HepG2 (cell line): ENCODE data around the gene KLHL5. TPM values are rescaled to one million over a fixed set of nuclear protein-coding genes. Genes with fewer than 3 reads are reported as not detected.

Source experiments
- FOXA1 ChIP-seq, 2 experiments: fragments of 450-650 bp in 1 of 2; sonication (generic) in 1 of 2; formaldehyde crosslinking in 1 of 2; IDR thresholded peaks; 2 replicates each; pipeline versions ENCODE4 v1.4.0 to v1.6.1; 2016 to 2020; ENCODE audit warnings: missing genetic modification reagents in 1 of 2
- HMG20B ChIP-seq: conservative IDR thresholded peaks from 2 replicates; pipeline ENCODE4 v1.6.1; 2016; ENCODE audit warnings: missing genetic modification reagents, missing compliant biosample characterization
- HNF4G ChIP-seq, 2 experiments: sonication (generic) in 1 of 2; formaldehyde crosslinking in 1 of 2; IDR thresholded peaks; 2 replicates each; pipeline versions ENCODE4 v1.4.0 to v1.6.1; 2011 to 2020; ENCODE audit warnings: borderline replicate concordance in 2 of 2, low read depth in 2 of 2, mild to moderate bottlenecking in 2 of 2, low read length in 1 of 2, missing genetic modification reagents in 1 of 2, moderate library complexity in 1 of 2
- MIXL1 ChIP-seq: IDR thresholded peaks from 2 replicates; pipeline ENCODE4 v1.6.1; 2016
- NR2F6 ChIP-seq, 2 experiments: IDR thresholded peaks; 2 replicates each; pipeline ENCODE4 v1.6.1; 2016; ENCODE audit warnings: antibody characterized with exemption in 1 of 2, mild to moderate bottlenecking in 1 of 2
- PHF5A ChIP-seq: IDR thresholded peaks from one replicate; pipeline ENCODE4 v1.6.1; 2018; ENCODE audit warnings: low read depth, missing genetic modification reagents; ENCODE audit not compliant: unreplicated experiment
- POGZ ChIP-seq: sonication (generic); formaldehyde crosslinking; IDR thresholded peaks from 2 replicates; pipeline ENCODE4 v1.4.0; 2020; ENCODE audit warnings: mild to moderate bottlenecking, missing genetic modification reagents
- PPARG ChIP-seq: conservative IDR thresholded peaks from 2 replicates; pipeline ENCODE4 v1.6.1; 2016; ENCODE audit warnings: missing biosample characterization, missing genetic modification reagents
- RFXANK ChIP-seq: IDR thresholded peaks from 2 replicates; pipeline ENCODE4 v1.6.1; 2016
- SOX13 ChIP-seq, 3 experiments: fragments of 450-650 bp in 1 of 3; sonication (generic) in 1 of 3; formaldehyde crosslinking in 1 of 3; IDR thresholded peaks in 2 of 3; conservative IDR thresholded peaks in 1 of 3; 2 replicates each; pipeline versions ENCODE4 v1.5.0 to v1.6.1; 2016 to 2020; ENCODE audit warnings: antibody characterized with exemption in 1 of 3, mild to moderate bottlenecking in 1 of 3, missing compliant biosample characterization in 1 of 3, missing genetic modification reagents in 1 of 3, moderate library complexity in 1 of 3
- TCF12 ChIP-seq, 2 experiments: fragments of 450-650 bp in 1 of 2; sonication (generic) in 1 of 2; formaldehyde crosslinking in 1 of 2; IDR thresholded peaks; 2 replicates each; pipeline versions ENCODE4 v1.6.1 to v1.8.0; 2017 to 2022; ENCODE audit warnings: antibody characterized with exemption in 1 of 2, mild to moderate bottlenecking in 1 of 2, missing genetic modification reagents in 1 of 2, moderate library complexity in 1 of 2
- TOE1 ChIP-seq: sonication (generic); formaldehyde crosslinking; IDR thresholded peaks from 2 replicates; pipeline ENCODE4 v1.4.0; 2020; ENCODE audit warnings: mild to moderate bottlenecking, missing genetic modification reagents
- ZNF616 ChIP-seq: sonication (generic); formaldehyde crosslinking; IDR thresholded peaks from 2 replicates; pipeline ENCODE4 v1.5.0; 2020; ENCODE audit warnings: low read depth, mild to moderate bottlenecking, missing genetic modification reagents
- polyA plus RNA-seq, 8 experiments: library from polyadenylated mRNA; depleted of rRNA in 3 of 8; stranded (reverse) in 7 of 8; unstranded in 1 of 8; fragments of >200 nt; fragmentation: Illumina TruSeq in 4 of 8; extraction: Trizol in 4 of 8; gene quantifications; 2 replicates each; pipeline versions ENCODE4 v1.2.1 to v1.2.3, GENCODE V29; 2011 to 2016; ENCODE audit warnings: low read depth in 4 of 8, missing spikeins in 1 of 8, mixed read lengths in 1 of 8; ENCODE audit not compliant: insufficient read depth in 1 of 8
- total RNA-seq, 5 experiments: library from RNA; depleted of rRNA; stranded (reverse); fragments of >200 nt; fragmentation: Illumina TruSeq; extraction: Trizol; gene quantifications; 2 replicates each; pipeline ENCODE4 v1.2.3, GENCODE V29; 2016; ENCODE audit warnings: low read depth in 1 of 5
- TF ChIP-seq, protein P1 (sequence below): sonication (generic); formaldehyde crosslinking; IDR thresholded peaks from 2 replicates; pipeline ENCODE4 v1.5.1; 2020; ENCODE audit warnings: missing genetic modification reagents, mild to moderate bottlenecking, borderline replicate concordance
- TF ChIP-seq, protein P2 (sequence below): IDR thresholded peaks from 2 replicates; pipeline ENCODE4 v1.6.1; 2016
- TF ChIP-seq, protein P3 (sequence below): IDR thresholded peaks from 2 replicates; pipeline ENCODE4 v1.6.1; 2016; ENCODE audit warnings: missing compliant biosample characterization, missing genetic modification reagents, borderline replicate concordance
- TF ChIP-seq, protein P4 (sequence below): sonication (generic); formaldehyde crosslinking; IDR thresholded peaks from 2 replicates; pipeline ENCODE4 v1.5.0; 2020; ENCODE audit warnings: mild to moderate bottlenecking, missing genetic modification reagents
- TF ChIP-seq, protein P5 (sequence below): sonication (generic); formaldehyde crosslinking; IDR thresholded peaks from 2 replicates; pipeline ENCODE4 v1.4.0; 2020; ENCODE audit warnings: missing genetic modification reagents

KLHL5 gene
- total and polyA plus RNA-seq, 2 of the 13 experiments (the other 11 are each of a cell fraction or from before 2014, with no cell fraction given): 36.2 to 38.7 TPM

DNA sequence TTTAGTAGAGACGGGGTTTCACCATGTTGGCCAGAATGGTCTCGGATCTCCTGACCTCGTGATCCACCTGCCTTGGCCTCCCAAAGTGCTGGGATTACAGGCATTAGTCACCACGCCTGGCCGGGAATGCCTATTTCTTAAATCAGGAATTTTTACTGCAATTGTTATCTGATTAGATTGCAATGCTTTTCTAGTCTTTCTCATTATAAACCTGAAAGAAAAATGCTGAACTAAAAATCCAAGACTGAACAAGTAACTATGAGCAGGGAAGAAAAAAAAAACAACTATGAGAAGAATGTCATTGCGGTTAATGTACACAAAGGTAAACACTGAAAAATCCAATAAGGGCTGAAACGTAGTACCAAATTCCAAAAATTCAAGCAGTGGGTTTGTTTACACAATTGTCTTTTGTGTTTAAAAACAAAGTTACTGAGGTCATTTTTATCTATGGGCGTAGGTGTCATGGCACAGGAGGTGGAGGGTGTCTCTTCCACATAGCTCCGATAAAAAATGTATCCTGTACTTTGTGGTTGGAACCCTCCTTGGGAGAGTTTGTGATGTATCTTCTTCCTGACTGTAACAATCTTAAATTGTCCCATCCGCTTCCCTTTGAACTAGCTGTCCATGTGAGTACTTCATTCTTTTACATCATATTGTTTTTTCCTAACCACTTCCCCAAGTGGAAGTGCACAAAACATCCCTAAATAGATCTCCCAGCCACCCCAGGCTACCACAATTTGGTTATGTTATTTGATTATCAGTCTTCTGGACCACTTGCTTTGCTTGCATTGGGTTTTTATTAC lies 18.8 kb upstream of the KLHL5 start (continued):
- no peak for TF ChIP-seq ZNF616 (CRISPR knock-in tag)
- TF ChIP-seq FOXA1 (IDR thresholded peaks at IDR 0.05): peak; percentile 97
- TF ChIP-seq FOXA1 (CRISPR knock-in tag; IDR thresholded peaks at IDR 0.05): peak; percentile 89
- peak; percentile 77; the same call in 1 of the 2 replicates for TF ChIP-seq MIXL1 (CRISPR knock-in tag)
- TF ChIP-seq RFXANK: no peak
- TF ChIP-seq, protein P1, sequence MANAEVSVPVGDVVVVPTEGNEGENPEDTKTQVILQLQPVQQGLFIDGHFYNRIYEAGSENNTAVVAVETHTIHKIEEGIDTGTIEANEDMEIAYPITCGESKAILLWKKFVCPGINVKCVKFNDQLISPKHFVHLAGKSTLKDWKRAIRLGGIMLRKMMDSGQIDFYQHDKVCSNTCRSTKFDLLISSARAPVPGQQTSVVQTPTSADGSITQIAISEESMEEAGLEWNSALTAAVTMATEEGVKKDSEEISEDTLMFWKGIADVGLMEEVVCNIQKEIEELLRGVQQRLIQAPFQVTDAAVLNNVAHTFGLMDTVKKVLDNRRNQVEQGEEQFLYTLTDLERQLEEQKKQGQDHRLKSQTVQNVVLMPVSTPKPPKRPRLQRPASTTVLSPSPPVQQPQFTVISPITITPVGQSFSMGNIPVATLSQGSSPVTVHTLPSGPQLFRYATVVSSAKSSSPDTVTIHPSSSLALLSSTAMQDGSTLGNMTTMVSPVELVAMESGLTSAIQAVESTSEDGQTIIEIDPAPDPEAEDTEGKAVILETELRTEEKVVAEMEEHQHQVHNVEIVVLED (CRISPR knock-in tag): no peak
- peak; percentile 71; the same call in 1 of the 2 replicates for TF ChIP-seq SOX13 (IDR thresholded peaks at IDR 0.05)
- peak in 1 of 2 experiments; percentile 96; a peak in 2 of 4 replicates for TF ChIP-seq SOX13 (CRISPR knock-in tag; conservative IDR thresholded peaks at IDR 0.05 in 1 of 2, IDR thresholded peaks at IDR 0.05 in 1 of 2)
- no peak for TF ChIP-seq PHF5A (CRISPR knock-in tag)
- TF ChIP-seq NR2F6 (IDR thresholded peaks at IDR 0.05): peak; percentile 78
- 0 out of 2 replicates have a peak, but pooled peaks have one; percentile 44 for TF ChIP-seq NR2F6 (CRISPR knock-in tag; IDR thresholded peaks at IDR 0.05)
- TF ChIP-seq TOE1 (CRISPR knock-in tag): no peak
- 0 out of 2 replicates have a peak, but pooled peaks have one; percentile 35 for TF ChIP-seq POGZ (CRISPR knock-in tag)
- TF ChIP-seq, protein P2, sequence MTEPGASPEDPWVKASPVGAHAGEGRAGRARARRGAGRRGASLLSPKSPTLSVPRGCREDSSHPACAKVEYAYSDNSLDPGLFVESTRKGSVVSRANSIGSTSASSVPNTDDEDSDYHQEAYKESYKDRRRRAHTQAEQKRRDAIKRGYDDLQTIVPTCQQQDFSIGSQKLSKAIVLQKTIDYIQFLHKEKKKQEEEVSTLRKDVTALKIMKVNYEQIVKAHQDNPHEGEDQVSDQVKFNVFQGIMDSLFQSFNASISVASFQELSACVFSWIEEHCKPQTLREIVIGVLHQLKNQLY (CRISPR knock-in tag): 0 out of 2 replicates have a peak, but pooled peaks have one; percentile 38
- TF ChIP-seq HMG20B: 0 out of 2 replicates have a peak, but pooled peaks have one; percentile 51
- TF ChIP-seq, protein P3, sequence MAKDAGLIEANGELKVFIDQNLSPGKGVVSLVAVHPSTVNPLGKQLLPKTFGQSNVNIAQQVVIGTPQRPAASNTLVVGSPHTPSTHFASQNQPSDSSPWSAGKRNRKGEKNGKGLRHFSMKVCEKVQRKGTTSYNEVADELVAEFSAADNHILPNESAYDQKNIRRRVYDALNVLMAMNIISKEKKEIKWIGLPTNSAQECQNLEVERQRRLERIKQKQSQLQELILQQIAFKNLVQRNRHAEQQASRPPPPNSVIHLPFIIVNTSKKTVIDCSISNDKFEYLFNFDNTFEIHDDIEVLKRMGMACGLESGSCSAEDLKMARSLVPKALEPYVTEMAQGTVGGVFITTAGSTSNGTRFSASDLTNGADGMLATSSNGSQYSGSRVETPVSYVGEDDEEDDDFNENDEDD (CRISPR knock-in tag): no peak
- TF ChIP-seq, protein P4, sequence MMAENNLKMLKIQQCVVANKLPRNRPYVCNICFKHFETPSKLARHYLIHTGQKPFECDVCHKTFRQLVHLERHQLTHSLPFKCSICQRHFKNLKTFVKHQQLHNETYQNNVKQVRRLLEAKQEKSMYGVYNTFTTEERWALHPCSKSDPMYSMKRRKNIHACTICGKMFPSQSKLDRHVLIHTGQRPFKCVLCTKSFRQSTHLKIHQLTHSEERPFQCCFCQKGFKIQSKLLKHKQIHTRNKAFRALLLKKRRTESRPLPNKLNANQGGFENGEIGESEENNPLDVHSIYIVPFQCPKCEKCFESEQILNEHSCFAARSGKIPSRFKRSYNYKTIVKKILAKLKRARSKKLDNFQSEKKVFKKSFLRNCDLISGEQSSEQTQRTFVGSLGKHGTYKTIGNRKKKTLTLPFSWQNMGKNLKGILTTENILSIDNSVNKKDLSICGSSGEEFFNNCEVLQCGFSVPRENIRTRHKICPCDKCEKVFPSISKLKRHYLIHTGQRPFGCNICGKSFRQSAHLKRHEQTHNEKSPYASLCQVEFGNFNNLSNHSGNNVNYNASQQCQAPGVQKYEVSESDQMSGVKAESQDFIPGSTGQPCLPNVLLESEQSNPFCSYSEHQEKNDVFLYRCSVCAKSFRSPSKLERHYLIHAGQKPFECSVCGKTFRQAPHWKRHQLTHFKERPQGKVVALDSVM (CRISPR knock-in tag): no peak
- peak; percentile 58; the same call in 1 of the 2 replicates for TF ChIP-seq PPARG (CRISPR knock-in tag)
- peak; percentile 52; the same call in 1 of the 2 replicates for TF ChIP-seq HNF4G (IDR thresholded peaks at IDR 0.05; ENCODE audit: borderline replicate concordance, low read depth, low read length)
- no peak for TF ChIP-seq HNF4G (CRISPR knock-in tag; IDR thresholded peaks at IDR 0.05; ENCODE audit: borderline replicate concordance, low read depth)
- no peak for TF ChIP-seq TCF12 (IDR thresholded peaks at IDR 0.05)
- TF ChIP-seq TCF12 (CRISPR knock-in tag; IDR thresholded peaks at IDR 0.05): no peak
- TF ChIP-seq, protein P5, sequence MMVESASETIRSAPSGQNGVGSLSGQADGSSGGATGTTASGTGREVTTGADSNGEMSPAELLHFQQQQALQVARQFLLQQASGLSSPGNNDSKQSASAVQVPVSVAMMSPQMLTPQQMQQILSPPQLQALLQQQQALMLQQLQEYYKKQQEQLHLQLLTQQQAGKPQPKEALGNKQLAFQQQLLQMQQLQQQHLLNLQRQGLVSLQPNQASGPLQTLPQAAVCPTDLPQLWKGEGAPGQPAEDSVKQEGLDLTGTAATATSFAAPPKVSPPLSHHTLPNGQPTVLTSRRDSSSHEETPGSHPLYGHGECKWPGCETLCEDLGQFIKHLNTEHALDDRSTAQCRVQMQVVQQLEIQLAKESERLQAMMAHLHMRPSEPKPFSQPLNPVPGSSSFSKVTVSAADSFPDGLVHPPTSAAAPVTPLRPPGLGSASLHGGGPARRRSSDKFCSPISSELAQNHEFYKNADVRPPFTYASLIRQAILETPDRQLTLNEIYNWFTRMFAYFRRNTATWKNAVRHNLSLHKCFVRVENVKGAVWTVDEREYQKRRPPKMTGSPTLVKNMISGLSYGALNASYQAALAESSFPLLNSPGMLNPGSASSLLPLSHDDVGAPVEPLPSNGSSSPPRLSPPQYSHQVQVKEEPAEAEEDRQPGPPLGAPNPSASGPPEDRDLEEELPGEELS (CRISPR knock-in tag): peak; percentile 90
